BE2C (cell line): ENCODE measurements around the gene COL5A1.

ENCODE experiments used
- DNase-seq: peaks from one replicate; pipeline ENCODE4 v3.0.0-alpha.2; 2020
- H3K27me3 ChIP-seq: fragments of 250-450 bp; sonication (Bioruptor Pico); 2 replicates; pipeline ENCODE4 v1.5.1; 2020; ENCODE audit warnings: mild to moderate bottlenecking
- H3K36me3 ChIP-seq: fragments of 250-450 bp; sonication (Bioruptor Pico); 2 replicates; pipeline ENCODE4 v1.5.1; 2020; ENCODE audit warnings: mild to moderate bottlenecking
- H3K4me1 ChIP-seq: fragments of 250-450 bp; sonication (Bioruptor Pico); 2 replicates; pipeline ENCODE4 v1.5.1; 2020
- H3K4me3 ChIP-seq: 2 replicates; pipeline ENCODE4 v1.5.1; 2011; ENCODE audit warnings: low read depth, low read length
- H3K9me3 ChIP-seq: fragments of 250-450 bp; sonication (Bioruptor Pico); 2 replicates; pipeline ENCODE4 v1.5.1; 2020
- TF ChIP-seq, protein P1 (sequence below): IDR thresholded peaks from 2 replicates; pipeline ENCODE4 v1.5.1; 2012; ENCODE audit warnings: mild to moderate bottlenecking, low read depth, low read length

The COL5A1 gene

DNA sequence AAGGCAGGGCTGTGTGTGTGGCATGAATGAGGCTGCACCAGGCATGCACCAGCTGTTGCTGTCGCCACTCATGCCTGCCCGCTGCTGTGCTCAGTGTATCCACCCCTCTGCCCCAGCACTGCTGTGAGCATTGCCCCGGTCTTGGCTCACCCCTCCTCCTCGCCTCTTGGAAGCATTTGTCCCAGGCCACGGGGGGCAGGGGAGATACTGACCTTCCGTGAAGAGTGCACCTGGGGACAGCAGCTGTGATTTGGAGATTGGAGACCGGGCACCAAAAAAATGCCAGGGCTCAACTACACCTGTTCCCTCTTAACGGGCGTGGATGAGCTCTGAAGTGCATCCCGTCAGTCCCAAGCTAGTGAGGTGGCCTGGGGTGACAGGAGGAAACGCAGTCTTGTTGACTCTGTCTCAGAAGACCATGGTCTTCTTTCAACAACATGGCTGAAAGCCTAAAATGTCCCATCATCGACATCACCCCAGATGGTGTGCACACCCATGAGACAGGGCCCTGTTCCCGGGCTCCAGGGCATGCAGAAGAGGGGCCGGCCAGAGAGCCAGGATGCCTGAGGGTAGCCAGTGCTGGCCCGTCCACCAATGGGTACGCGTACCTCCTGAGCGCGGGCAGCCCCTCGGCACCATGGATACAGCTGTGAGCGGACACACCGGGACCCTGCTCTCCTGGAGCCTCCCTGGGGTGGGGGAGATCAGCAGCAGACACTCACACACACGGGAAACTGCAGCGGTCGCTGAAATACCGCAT, 115.8 kb downstream of the COL5A1 start:
- Histone ChIP-seq H3K4me1 (no peaks in the 10 kb centered on the region), H3K9me3 (no peaks in the 10 kb centered on the region), H3K36me3 (no peaks in the 10 kb centered on the region), H3K4me3 (no peak overlapping the region), H3K27me3 (no peaks in the 10 kb centered on the region)
- TF ChIP-seq, protein P1, sequence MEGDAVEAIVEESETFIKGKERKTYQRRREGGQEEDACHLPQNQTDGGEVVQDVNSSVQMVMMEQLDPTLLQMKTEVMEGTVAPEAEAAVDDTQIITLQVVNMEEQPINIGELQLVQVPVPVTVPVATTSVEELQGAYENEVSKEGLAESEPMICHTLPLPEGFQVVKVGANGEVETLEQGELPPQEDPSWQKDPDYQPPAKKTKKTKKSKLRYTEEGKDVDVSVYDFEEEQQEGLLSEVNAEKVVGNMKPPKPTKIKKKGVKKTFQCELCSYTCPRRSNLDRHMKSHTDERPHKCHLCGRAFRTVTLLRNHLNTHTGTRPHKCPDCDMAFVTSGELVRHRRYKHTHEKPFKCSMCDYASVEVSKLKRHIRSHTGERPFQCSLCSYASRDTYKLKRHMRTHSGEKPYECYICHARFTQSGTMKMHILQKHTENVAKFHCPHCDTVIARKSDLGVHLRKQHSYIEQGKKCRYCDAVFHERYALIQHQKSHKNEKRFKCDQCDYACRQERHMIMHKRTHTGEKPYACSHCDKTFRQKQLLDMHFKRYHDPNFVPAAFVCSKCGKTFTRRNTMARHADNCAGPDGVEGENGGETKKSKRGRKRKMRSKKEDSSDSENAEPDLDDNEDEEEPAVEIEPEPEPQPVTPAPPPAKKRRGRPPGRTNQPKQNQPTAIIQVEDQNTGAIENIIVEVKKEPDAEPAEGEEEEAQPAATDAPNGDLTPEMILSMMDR, result no peak
- no peak for DNase-seq

DNA sequence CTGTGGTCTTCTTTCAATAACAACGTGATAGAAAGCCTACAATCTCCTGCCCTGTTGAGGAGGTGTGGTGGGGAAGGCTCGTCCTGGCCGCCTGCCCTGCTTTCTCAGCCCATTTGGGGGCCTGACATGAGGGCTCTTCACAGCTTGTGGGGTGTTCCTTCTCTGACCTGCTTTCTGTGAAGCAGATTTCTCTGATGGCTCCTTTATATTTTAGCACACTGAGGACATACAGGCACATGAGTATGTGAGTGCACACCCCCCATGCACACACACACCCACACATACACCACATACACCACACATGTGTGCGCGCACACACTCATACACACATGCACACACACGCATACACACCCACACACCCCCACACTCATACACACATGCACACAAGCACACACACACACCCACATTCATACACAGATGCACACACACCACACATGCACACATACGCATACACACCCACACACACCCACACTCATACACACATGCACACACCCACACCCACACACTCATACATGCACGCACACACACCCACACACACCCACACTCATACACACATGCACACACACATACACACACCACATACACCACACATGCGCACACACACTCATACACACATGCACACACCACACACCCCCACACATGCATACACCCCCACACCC, 117.5 kb downstream of the COL5A1 start:
- Histone ChIP-seq H3K9me3 (no peaks in the 10 kb centered on the region), H3K4me3 (no peak overlapping the region), H3K4me1 (no peaks in the 10 kb centered on the region), H3K36me3 (no peaks in the 10 kb centered on the region), H3K27me3 (no peaks in the 10 kb centered on the region)
- no peak for DNase-seq
- TF ChIP-seq, protein P1, result no peak

DNA sequence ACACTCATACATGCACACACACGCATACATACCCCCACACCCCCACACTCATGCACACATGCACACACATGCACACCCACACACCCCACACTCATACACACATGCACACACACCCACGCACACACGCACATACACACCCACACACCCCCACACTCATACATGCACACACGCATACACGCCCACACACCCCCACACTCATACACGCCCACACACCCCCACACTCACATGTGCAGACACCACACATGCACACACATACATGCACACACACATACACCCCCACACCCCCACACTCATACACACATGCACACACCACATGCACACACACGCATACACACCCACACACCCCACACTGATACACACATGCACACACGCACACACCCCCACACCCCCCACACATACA, 118.3 kb downstream of the COL5A1 start:
- Histone ChIP-seq H3K9me3 (no peaks in the 10 kb centered on the region), H3K4me1 (no peaks in the 10 kb centered on the region), H3K4me3 (no peak overlapping the region), H3K27me3 (no peaks in the 10 kb centered on the region), H3K36me3 (no peaks in the 10 kb centered on the region)
- no peak for DNase-seq
- TF ChIP-seq, protein P1, result no peak

DNA sequence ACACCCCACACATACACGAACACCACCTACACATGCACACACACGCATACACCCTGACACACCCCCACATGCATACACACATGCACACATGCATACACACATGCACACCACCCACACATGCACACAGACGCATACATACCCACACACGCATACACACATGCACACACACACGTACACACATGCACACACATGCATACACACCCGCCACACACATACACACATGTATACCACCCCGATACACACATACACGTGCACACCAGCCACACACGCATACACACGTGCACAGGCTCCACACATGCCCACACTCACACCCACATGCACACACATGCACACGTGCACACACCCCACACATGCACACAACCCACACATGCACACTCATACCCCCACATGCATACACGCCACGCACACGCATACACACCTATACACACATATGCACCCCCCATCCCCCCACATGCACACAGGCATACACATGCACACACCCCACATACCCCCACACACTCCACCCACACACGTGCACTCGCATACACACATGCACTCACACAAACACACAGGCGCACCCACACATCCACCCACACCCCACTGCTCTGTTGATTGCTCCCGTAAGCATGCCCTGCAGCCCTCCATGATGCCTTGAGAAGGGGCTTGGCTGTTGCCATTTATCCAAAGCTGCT, 119.3 kb downstream of the COL5A1 start:
- Histone ChIP-seq H3K27me3 (no peaks in the 10 kb centered on the region), H3K36me3 (no peaks in the 10 kb centered on the region), H3K4me1 (no peaks in the 10 kb centered on the region), H3K9me3 (no peaks in the 10 kb centered on the region), H3K4me3 (no peak overlapping the region)
- DNase-seq, result no peak
- TF ChIP-seq, protein P1, result no peak

DNA sequence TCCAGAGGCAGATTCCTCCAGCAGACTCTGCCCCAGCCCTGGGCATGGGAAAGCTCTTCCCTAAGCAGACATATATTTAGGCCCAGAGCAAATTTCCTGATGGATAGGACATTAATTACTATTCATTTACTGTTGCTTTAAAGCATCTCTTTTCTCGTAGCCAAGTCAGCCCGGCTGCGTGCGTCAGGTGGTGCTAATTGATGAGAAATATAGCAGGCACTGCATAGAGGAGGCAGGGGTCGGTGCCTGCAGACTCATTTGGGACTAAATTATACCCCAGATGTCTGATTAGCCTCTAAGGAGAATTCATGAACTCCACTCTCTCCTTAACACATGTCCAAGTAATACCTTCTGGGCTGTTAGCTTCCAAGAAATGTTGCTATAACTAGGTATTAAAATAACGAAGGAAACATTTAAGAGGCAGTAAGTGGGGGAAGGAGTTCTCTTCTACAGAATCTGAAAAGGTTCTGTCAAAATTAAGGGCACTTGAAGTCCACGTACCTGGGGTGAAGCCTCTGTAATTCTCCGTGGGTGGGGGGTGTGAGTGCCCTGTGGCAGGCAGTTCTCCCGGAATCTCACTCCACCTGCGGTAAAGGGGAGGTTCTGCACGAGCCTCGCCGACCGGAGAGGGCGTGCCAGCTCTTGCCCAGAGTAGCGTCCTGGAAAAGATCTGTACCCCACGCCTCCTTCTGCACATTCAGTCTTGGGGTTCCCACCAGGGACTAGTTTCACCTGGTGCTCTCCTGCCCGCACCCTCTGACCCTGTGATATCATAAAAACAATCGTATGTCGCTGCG, 123.1 kb downstream of the COL5A1 start:
- 0 out of 2 replicates have a peak, but pooled peaks cover 4% of the 10 kb centered on the region for H3K4me1 ChIP-seq
- no peak overlapping the region for H3K4me3 ChIP-seq
- DNase-seq, result no peak
- no peaks in the 10 kb centered on the region for H3K9me3 ChIP-seq
- H3K27me3 ChIP-seq, result no peaks in the 10 kb centered on the region
- H3K36me3 ChIP-seq, result no peaks in the 10 kb centered on the region
- TF ChIP-seq, protein P1, result no peak
